Keratinocyte (primary cell): ENCODE measurements around the gene CACNG4. TPM values are rescaled to one million over a fixed set of nuclear protein-coding genes. Genes with fewer than 3 reads are reported as not detected.

ENCODE experiments used
- DNase-seq: peaks from one replicate; pipeline ENCODE4 v3.0.0-alpha.2; 2011; ENCODE audit warnings: low read depth, missing footprints, low spot score
- FAIRE-seq: peaks from 2 replicates; lab custom pipeline; 2011; peaks lifted over from hg19 to GRCh38; lab: Jason Lieb, UNC
- H2AFZ ChIP-seq: 2 replicates; pipeline ENCODE4 v1.6.0; 2012; ENCODE audit warnings: low read length, control low read depth, inconsistent platforms; ENCODE audit not compliant: control insufficient read depth
- H3K27ac ChIP-seq: 2 replicates; pipeline ENCODE4 v1.5.1; 2011; ENCODE audit warnings: low read length; ENCODE audit not compliant: control insufficient read depth, insufficient read depth
- H3K27me3 ChIP-seq: 3 replicates; pipeline ENCODE4 v1.6.0; 2011; ENCODE audit warnings: low read length; ENCODE audit not compliant: control insufficient read depth, insufficient read depth; ENCODE audit errors: extremely low read depth
- H3K36me3 ChIP-seq, 2 experiments: 2 replicates in 1 of 2; 3 replicates in 1 of 2; pipeline ENCODE4 v1.5.1; 2011; ENCODE audit warnings: low read length in 2 of 2, mild to moderate bottlenecking in 1 of 2; ENCODE audit not compliant: control insufficient read depth in 2 of 2, insufficient read depth in 2 of 2; ENCODE audit errors: extremely low read depth in 1 of 2
- H3K4me1 ChIP-seq: 3 replicates; pipeline ENCODE4 v1.5.1; 2011; ENCODE audit warnings: low read length; ENCODE audit not compliant: control insufficient read depth, insufficient read depth; ENCODE audit errors: extremely low read depth
- H3K4me2 ChIP-seq: 3 replicates; pipeline ENCODE4 v1.6.0; 2011; ENCODE audit warnings: low read depth, low read length; ENCODE audit not compliant: control insufficient read depth, insufficient read depth; ENCODE audit errors: extremely low read depth
- H3K4me3 ChIP-seq, 3 experiments: fragments of 200-600 bp in 1 of 3; sonication (generic) in 1 of 3; 2 replicates in 2 of 3; 3 replicates in 1 of 3; pipeline ENCODE4 v1.5.1; 2011 to 2016; ENCODE audit warnings: low read length in 3 of 3, mild to moderate bottlenecking in 3 of 3, control low read depth in 2 of 3, inconsistent platforms in 1 of 3, low read depth in 1 of 3, mixed read lengths in 1 of 3, mixed run types in 1 of 3, moderate library complexity in 1 of 3; ENCODE audit not compliant: control insufficient read depth in 2 of 3, insufficient read depth in 2 of 3; ENCODE audit errors: extremely low read depth in 1 of 3
- H3K79me2 ChIP-seq: 2 replicates; pipeline ENCODE4 v1.6.0; 2012; ENCODE audit warnings: low read length; ENCODE audit not compliant: control insufficient read depth, insufficient read depth
- H3K9ac ChIP-seq: 3 replicates; pipeline ENCODE4 v1.6.0; 2011; ENCODE audit warnings: low read length; ENCODE audit not compliant: control insufficient read depth, insufficient read depth; ENCODE audit errors: extremely low read depth
- H3K9me1 ChIP-seq: 3 replicates; pipeline ENCODE4 v1.6.0; 2011; ENCODE audit warnings: low read length; ENCODE audit not compliant: control insufficient read depth, insufficient read depth; ENCODE audit errors: extremely low read depth
- H3K9me3 ChIP-seq: 2 replicates; pipeline ENCODE4 v1.5.1; 2012; ENCODE audit warnings: low read depth, low read length; ENCODE audit not compliant: control insufficient read depth
- H4K20me1 ChIP-seq: 3 replicates; pipeline ENCODE4 v1.6.0; 2011; ENCODE audit warnings: low read length; ENCODE audit not compliant: control insufficient read depth, insufficient read depth; ENCODE audit errors: extremely low read depth
- EZH2 ChIP-seq: IDR thresholded peaks from one replicate; pipeline ENCODE4 v1.6.1; 2012; ENCODE audit warnings: inconsistent platforms, mild to moderate bottlenecking, low read length, moderate library complexity
- dilution Hi-C: fragments of 300-500 bp; cut with MboI; formaldehyde crosslinking; loops from one replicate; pipeline ENCODE4 v1.7.0; 2020; ENCODE audit warnings: low sequenced_read_pairs; ENCODE audit not compliant: extremely low pct_ligation_motif_present
- polyA plus RNA-seq, 5 experiments: library from polyadenylated mRNA; depleted of rRNA in 3 of 5; stranded (reverse) in 3 of 5; stranded (forward) in 1 of 5; unstranded in 1 of 5; fragments of >200 nt; gene quantifications; 1 replicate in 1 of 5; 2 replicates in 3 of 5; 3 replicates in 1 of 5; pipeline versions ENCODE4 v1.2.1 to v1.2.3, GENCODE V29; 2011 to 2012; ENCODE audit warnings: missing spikeins in 2 of 5, low read depth in 1 of 5, low replicate concordance in 1 of 5
- TF ChIP-seq, protein P1 (sequence below), 3 experiments: IDR thresholded peaks in 1 of 3; conservative IDR thresholded peaks in 1 of 3; optimal IDR thresholded peaks in 1 of 3; 2 replicates in 2 of 3; 3 replicates in 1 of 3; pipeline versions ENCODE3 to v1.5.1; 2011; ENCODE audit warnings: low read length in 3 of 3, mild to moderate bottlenecking in 3 of 3, moderate library complexity in 2 of 3, control low read depth in 1 of 3, inconsistent platforms in 1 of 3; ENCODE audit not compliant: insufficient read depth in 2 of 3; ENCODE audit errors: extremely low read depth in 1 of 3

The CACNG4 gene
- polyA plus RNA-seq, 1 donor (not counting 4 experiments of a cell fraction or from before 2014, with no cell fraction given), result not detected

DNA sequence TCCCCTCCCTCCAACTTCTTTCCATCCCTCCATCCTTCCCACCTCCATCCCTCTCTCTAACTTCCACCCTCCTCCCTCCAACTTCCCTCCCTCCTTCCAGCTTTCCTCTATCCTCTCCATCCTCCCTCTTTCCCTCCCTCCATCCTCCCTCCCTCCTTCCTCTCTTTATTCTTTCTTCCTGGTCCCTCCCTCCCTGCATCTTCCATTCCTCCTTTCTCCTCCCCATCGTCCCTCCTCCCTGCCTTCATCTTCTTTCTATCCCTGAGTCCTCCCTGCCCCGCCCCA, 11.8 kb downstream of the CACNG4 start:
- TF ChIP-seq, protein P1, sequence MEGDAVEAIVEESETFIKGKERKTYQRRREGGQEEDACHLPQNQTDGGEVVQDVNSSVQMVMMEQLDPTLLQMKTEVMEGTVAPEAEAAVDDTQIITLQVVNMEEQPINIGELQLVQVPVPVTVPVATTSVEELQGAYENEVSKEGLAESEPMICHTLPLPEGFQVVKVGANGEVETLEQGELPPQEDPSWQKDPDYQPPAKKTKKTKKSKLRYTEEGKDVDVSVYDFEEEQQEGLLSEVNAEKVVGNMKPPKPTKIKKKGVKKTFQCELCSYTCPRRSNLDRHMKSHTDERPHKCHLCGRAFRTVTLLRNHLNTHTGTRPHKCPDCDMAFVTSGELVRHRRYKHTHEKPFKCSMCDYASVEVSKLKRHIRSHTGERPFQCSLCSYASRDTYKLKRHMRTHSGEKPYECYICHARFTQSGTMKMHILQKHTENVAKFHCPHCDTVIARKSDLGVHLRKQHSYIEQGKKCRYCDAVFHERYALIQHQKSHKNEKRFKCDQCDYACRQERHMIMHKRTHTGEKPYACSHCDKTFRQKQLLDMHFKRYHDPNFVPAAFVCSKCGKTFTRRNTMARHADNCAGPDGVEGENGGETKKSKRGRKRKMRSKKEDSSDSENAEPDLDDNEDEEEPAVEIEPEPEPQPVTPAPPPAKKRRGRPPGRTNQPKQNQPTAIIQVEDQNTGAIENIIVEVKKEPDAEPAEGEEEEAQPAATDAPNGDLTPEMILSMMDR (optimal IDR thresholded peaks at IDR 0.05 in 1 of 3, IDR thresholded peaks at IDR 0.05 in 1 of 3, conservative IDR thresholded peaks at IDR 0.05 in 1 of 3; ENCODE audit: extremely low read depth in 1 of 3, insufficient read depth in 2 of 3, low read length in 3 of 3), result no peak
- no peak for TF ChIP-seq EZH2
- Histone ChIP-seq H3K79me2 (no peaks in the 10 kb centered on the region), H3K27ac (no peak overlapping the region), H3K4me3 (no peak overlapping the region), H3K9me1 (no peaks in the 10 kb centered on the region), H3K4me1 (peaks cover 4% of the 10 kb centered on the region), H2AFZ (no peak overlapping the region), H3K9ac (no peak overlapping the region), H3K36me3 (no peaks in the 10 kb centered on the region), H3K27me3 (peaks cover 21% of the 10 kb centered on the region), H3K9me3 (no peaks in the 10 kb centered on the region), H3K4me2 (no peak overlapping the region), H4K20me1 (no peaks in the 10 kb centered on the region)
- DNase-seq, result no peak
- FAIRE-seq, result no peak
- dilution Hi-C loops, result no loop called here

DNA sequence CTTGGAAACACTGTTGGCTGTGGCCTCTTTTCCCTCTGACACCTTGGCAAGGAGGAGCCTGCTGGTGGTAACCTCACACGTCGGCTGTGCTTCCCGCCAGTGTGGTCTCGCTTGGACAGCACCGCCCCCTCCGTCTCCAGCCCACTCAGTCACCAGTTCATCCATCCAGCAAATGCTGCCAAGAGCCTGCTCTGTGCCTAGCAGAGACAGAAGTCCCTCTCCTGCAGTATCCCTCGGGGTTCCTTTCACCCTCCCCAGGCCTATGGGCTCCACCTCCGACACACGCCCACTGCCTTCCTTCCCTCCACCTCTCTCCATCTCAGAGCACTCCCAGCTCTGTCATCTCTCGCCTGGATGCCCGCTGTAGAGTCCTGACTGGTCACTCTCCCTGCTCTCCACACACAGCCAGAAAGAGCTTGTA, 12.3 kb downstream of the CACNG4 start:
- peaks cover 19% of the 10 kb centered on the region for H3K27me3 ChIP-seq
- H3K9ac ChIP-seq, result no peak overlapping the region
- H3K4me2 ChIP-seq, result no peak overlapping the region
- H3K4me1 ChIP-seq, result peaks cover 4% of the 10 kb centered on the region
- no peaks in the 10 kb centered on the region for H3K79me2 ChIP-seq
- no peaks in the 10 kb centered on the region for H3K36me3 ChIP-seq
- H4K20me1 ChIP-seq, result no peaks in the 10 kb centered on the region
- DNase-seq, result no peak
- H3K4me3 ChIP-seq, result no peak overlapping the region
- H3K9me1 ChIP-seq, result no peaks in the 10 kb centered on the region
- TF ChIP-seq, protein P1 (optimal IDR thresholded peaks at IDR 0.05 in 1 of 3, IDR thresholded peaks at IDR 0.05 in 1 of 3, conservative IDR thresholded peaks at IDR 0.05 in 1 of 3; ENCODE audit: extremely low read depth in 1 of 3, insufficient read depth in 2 of 3, low read length in 3 of 3), result no peak
- no peak for TF ChIP-seq EZH2
- no peak for FAIRE-seq
- no peak overlapping the region for H2AFZ ChIP-seq
- H3K27ac ChIP-seq, result no peak overlapping the region
- H3K9me3 ChIP-seq, result no peaks in the 10 kb centered on the region
- dilution Hi-C loops, result no loop called here
